Uterus (tissue), 2 donors: ENCODE measurements around the gene NCOR2.

Experiments used
- POLR2A ChIP-seq, 2 donors: fragments of 450-650 bp; IDR thresholded peaks; one replicate each; pipeline ENCODE4 v1.6.1; 2016; ENCODE audit warnings: antibody characterized with exemption in 2 of 2, mild to moderate bottlenecking in 1 of 2, moderate library complexity in 1 of 2
- TF ChIP-seq, protein P1 (sequence below), 4 experiments: fragments of 200-600 bp in 2 of 4; fragments of 450-650 bp in 2 of 4; sonication (generic) in 2 of 4; IDR thresholded peaks; one replicate each; pipeline ENCODE4 v1.5.1; 2016 to 2019; ENCODE audit warnings: antibody characterized with exemption in 4 of 4, mild to moderate bottlenecking in 2 of 4, moderate library complexity in 1 of 4

DNA sequence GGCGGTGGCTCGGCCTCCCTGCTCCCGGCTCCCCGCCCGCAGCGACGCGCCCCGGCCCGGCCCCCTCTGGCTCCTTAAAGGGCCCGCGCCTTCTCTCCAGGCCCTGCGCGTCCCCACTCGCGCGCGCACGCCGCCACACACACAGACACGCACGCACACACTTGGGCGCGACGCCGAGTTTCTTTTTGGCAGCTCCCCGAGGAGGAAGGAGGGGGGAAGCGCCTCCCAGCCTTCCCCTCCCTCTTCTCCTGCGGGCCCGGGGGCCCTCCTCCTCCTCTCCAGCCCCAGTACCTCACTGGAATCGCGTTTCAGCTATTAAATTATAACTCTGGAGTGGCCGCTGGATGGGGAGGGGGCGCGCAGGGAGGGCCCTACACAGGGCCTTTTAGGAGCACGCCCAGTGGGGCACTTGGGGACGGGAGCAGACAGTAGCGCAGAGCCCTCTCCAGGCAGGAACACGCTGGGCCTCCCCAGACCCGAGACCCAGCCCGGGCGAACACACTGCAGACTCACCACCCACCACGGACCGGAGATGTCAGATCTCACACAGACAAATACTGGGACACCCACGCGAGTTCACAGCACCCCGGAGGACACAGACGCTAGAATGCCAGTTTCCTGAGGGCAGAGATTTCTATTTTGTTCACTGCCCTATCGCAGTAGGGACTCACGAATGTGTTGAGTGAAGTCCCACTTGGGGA, 411 bp upstream of the NCOR2 start:
- TF ChIP-seq, protein P1, sequence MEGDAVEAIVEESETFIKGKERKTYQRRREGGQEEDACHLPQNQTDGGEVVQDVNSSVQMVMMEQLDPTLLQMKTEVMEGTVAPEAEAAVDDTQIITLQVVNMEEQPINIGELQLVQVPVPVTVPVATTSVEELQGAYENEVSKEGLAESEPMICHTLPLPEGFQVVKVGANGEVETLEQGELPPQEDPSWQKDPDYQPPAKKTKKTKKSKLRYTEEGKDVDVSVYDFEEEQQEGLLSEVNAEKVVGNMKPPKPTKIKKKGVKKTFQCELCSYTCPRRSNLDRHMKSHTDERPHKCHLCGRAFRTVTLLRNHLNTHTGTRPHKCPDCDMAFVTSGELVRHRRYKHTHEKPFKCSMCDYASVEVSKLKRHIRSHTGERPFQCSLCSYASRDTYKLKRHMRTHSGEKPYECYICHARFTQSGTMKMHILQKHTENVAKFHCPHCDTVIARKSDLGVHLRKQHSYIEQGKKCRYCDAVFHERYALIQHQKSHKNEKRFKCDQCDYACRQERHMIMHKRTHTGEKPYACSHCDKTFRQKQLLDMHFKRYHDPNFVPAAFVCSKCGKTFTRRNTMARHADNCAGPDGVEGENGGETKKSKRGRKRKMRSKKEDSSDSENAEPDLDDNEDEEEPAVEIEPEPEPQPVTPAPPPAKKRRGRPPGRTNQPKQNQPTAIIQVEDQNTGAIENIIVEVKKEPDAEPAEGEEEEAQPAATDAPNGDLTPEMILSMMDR (IDR thresholded peaks at IDR 0.05): peak in 3 of 4 experiments; percentile 6 to 21 (median 21)
- TF ChIP-seq POLR2A (IDR thresholded peaks at IDR 0.05): no peak
